ENCODE measurements around the gene UBE2R2.
"Not testable (repeated sequence)": the region's sequence is repeated elsewhere in the genome, so short reads cannot be mapped to it uniquely, and the experiment has no call there.

Gene UBE2R2

DNA sequence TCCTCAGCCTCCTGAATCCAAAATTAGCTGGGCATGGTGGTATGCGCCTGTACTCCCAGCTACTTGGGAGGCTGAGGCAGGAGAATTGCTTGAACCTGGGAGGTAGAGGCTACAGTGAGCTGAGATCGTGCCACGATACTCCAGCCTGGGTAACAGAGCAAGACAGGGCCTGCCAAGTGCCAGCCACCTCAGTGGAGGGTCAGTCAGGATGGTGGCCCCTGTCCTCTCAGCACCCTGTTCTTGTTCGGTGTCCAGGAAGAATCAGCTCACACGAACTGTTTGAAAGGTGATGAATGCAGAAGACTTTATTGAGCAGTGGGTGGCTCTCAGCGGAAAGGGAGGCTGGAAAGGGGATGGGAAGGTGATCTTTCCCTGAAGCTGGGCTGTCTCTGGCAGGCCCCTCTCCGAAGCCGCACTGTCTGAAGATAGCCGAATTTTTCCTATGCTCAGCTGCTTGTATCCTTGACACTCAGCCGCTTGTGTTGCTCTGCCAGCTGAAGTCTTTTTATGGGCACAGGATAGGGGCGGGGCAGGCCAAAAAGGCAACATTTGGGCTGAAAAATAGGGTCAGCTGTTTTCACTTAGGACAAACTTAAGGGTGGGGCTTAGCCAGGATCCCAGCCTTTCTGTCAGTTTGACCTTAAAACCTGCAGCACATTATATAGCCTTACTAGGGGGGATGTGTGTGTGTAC is 50.9 kb downstream of the UBE2R2 start:
- no peaks in the 10 kb centered on the region; the same call in 1 of the 2 replicates for H3K4me1 ChIP-seq
- H3K9me3 ChIP-seq: no peaks in the 10 kb centered on the region
- DNase-seq: no peak
- no peak overlapping the region for H3K4me3 ChIP-seq (ENCODE audit: low read depth, low read length)
- TF ChIP-seq, protein P1, sequence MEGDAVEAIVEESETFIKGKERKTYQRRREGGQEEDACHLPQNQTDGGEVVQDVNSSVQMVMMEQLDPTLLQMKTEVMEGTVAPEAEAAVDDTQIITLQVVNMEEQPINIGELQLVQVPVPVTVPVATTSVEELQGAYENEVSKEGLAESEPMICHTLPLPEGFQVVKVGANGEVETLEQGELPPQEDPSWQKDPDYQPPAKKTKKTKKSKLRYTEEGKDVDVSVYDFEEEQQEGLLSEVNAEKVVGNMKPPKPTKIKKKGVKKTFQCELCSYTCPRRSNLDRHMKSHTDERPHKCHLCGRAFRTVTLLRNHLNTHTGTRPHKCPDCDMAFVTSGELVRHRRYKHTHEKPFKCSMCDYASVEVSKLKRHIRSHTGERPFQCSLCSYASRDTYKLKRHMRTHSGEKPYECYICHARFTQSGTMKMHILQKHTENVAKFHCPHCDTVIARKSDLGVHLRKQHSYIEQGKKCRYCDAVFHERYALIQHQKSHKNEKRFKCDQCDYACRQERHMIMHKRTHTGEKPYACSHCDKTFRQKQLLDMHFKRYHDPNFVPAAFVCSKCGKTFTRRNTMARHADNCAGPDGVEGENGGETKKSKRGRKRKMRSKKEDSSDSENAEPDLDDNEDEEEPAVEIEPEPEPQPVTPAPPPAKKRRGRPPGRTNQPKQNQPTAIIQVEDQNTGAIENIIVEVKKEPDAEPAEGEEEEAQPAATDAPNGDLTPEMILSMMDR (IDR thresholded peaks at IDR 0.05; ENCODE audit: low read depth, low read length): no peak
- H3K36me3 ChIP-seq: peaks cover 5% of the 10 kb centered on the region; the same call in 1 of the 2 replicates
- H3K27me3 ChIP-seq: no peaks in the 10 kb centered on the region

GRCh38 chr9:33868440-33868973 is 51.5 kb downstream of the UBE2R2 start:
- DNase-seq: no peak

GRCh38 chr9:33869243-33869642 is 52.3 kb downstream of the UBE2R2 start:
- not testable (repeated sequence) for H3K27me3 ChIP-seq

More at GRCh38 chr9:33868440-33868973, 51.5 kb downstream of the UBE2R2 start:
- Histone ChIP-seq H3K4me3 (ENCODE audit: low read depth, low read length) (no peak overlapping the region), H3K27me3 (no peaks in the 10 kb centered on the region), H3K9me3 (no peaks in the 10 kb centered on the region), H3K4me1 (no peaks in the 10 kb centered on the region; the same call in 1 of the 2 replicates), H3K36me3 (peaks cover 5% of the 10 kb centered on the region; the same call in 1 of the 2 replicates)
- TF ChIP-seq, protein P1 (IDR thresholded peaks at IDR 0.05; ENCODE audit: low read depth, low read length): no peak

GRCh38 chr9:33877727-33878489 is 60.9 kb downstream of the UBE2R2 start:
- no peak overlapping the region for H3K4me3 ChIP-seq (ENCODE audit: low read depth, low read length)
- H3K4me1 ChIP-seq: peaks cover 9% of the 10 kb centered on the region
- no peak for DNase-seq
- H3K36me3 ChIP-seq: no peaks in the 10 kb centered on the region; the same call in 1 of the 2 replicates
- H3K9me3 ChIP-seq: no peaks in the 10 kb centered on the region
- H3K27me3 ChIP-seq: no peaks in the 10 kb centered on the region
- TF ChIP-seq, protein P1 (IDR thresholded peaks at IDR 0.05; ENCODE audit: low read depth, low read length): no peak

More at GRCh38 chr9:33869243-33869642, 52.3 kb downstream of the UBE2R2 start:
- not testable (repeated sequence) for DNase-seq; H3K4me1 ChIP-seq; H3K4me3 ChIP-seq (ENCODE audit: low read depth, low read length); H3K9me3 ChIP-seq; H3K36me3 ChIP-seq

- TF ChIP-seq, protein P1 (IDR thresholded peaks at IDR 0.05; ENCODE audit: low read depth, low read length): no peak
- no peaks in the 10 kb centered on the region; the same call in 1 of the 2 replicates for H3K36me3 ChIP-seq
- peaks cover 9% of the 10 kb centered on the region for H3K4me1 ChIP-seq
These were observed 61.9 kb downstream of the UBE2R2 start for GRCh38 chr9:33878691-33879366.

More at GRCh38 chr9:33878691-33879366, 61.9 kb downstream of the UBE2R2 start:
- no peak overlapping the region for H3K4me3 ChIP-seq (ENCODE audit: low read depth, low read length)
- no peaks in the 10 kb centered on the region for H3K9me3 ChIP-seq
- no peak for DNase-seq
- no peaks in the 10 kb centered on the region for H3K27me3 ChIP-seq

All from BE2C (cell line).